NB4 (cell line): ENCODE data around the gene NR1H2.

Experiments
- DNase-seq: peaks from one replicate; pipeline ENCODE4 v3.0.0; 2010; ENCODE audit warnings: low read depth
- H3K4me3 ChIP-seq: one replicate; pipeline ENCODE4 v1.5.1; 2011; ENCODE audit warnings: mild to moderate bottlenecking, low read depth, low read length, moderate library complexity
- CTCF ChIP-seq: IDR thresholded peaks from one replicate; pipeline ENCODE4 v1.5.1; 2012; ENCODE audit warnings: low read depth, low read length
- MYC ChIP-seq: IDR thresholded peaks from 2 replicates; pipeline ENCODE4 v1.6.1; 2011; ENCODE audit warnings: low read depth, low read length
- POLR2A ChIP-seq: IDR thresholded peaks from 2 replicates; pipeline ENCODE4 v1.6.1; 2011; ENCODE audit warnings: mild to moderate bottlenecking; ENCODE audit not compliant: insufficient read length; ENCODE audit errors: extremely low read depth
- TF ChIP-seq, protein P1 (sequence below): IDR thresholded peaks from 2 replicates; pipeline ENCODE4 v1.6.1; 2011; ENCODE audit warnings: low read depth, low read length

The NR1H2 gene

DNA sequence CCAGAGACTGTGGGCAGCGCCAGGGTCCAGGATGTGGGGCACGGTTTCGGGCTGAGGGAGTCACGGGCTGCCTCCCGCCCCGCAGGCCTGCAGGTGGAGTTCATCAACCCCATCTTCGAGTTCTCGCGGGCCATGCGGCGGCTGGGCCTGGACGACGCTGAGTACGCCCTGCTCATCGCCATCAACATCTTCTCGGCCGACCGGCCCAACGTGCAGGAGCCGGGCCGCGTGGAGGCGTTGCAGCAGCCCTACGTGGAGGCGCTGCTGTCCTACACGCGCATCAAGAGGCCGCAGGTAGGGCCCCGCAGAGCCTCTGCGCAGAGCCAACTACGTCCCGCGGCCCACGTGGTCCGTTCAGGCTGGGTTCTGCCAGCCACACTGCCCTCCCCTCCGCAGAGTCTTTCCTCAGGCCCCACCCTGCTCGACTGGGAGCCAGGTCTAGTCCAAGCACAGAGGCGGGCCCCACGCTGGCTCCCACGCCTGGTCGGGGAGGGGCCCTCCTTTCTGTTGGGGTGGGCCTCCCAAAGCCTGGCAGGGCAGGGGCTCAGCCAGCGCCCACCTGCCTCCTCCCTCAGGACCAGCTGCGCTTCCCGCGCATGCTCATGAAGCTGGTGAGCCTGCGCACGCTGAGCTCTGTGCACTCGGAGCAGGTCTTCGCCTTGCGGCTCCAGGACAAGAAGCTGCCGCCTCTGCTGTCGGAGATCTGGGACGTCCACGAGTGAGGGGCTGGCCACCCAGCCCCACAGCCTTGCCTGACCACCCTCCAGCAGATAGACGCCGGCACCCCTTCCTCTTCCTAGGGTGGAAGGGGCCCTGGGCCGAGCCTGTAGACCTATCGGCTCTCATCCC, 5.8 kb downstream of the NR1H2 start:
- no peak for DNase-seq
- no peak overlapping the region for H3K4me3 ChIP-seq
- TF ChIP-seq, protein P1, sequence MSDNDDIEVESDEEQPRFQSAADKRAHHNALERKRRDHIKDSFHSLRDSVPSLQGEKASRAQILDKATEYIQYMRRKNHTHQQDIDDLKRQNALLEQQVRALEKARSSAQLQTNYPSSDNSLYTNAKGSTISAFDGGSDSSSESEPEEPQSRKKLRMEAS = no peak
- TF ChIP-seq POLR2A (no peak), CTCF (no peak), MYC (no peak)

- TF ChIP-seq MYC = no peak
- TF ChIP-seq CTCF = no peak
- TF ChIP-seq POLR2A = no peak
- TF ChIP-seq, protein P1 = no peak
- peak overlapping the region; percentile 53 for H3K4me3 ChIP-seq
- DNase-seq = no peak
Observed at GRCh38 chr19:50383001-50383851, 7.0 kb downstream of the NR1H2 start.

DNA sequence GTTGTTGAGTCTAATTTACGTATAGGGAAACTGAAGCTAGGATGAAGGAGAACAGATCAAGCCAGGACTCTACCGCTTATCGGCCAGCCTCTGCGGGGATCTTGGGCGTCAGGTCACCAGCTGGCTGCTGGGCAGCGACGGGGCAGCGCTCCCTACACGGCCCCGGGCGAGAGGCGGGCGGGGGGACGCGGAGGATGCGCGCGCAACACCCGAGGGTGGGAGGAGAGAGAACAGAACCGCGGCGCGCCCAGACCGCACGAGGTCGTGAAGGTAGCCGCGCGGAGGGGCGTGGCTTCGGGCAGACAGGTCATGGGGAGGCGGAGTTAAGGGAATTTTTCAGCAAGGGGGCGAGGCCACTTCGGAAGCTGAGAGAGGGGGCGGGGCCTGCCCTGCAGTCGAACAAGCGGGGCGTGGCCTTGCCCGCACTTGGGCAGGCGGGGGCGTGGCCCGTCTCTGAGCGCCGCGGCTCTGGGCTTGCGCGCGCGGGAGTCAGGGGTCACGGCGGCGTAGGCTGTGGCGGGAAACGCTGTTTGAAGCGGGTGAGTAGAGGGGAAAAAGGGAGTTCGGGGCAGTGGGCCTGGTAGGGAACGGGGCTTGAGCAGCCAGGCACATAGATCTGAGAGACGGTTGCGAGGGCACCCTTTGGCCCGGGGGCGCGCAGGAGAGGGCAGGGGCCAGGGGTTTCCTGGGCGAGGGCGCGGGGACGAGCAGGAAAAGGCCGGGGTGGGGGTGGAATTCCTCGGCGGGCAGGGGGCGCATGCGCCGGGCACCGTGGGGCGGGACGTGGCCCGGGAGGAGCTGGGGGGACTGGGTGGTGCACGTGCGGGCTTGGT, 7.8 kb downstream of the NR1H2 start, which contains the start of gene POLD1:
Gene POLD1, plus strand, starts transcription at position 496 of the 833 bp plus-strand sequence. CDS start 14,505 bp downstream, outside the sequence.
- TF ChIP-seq MYC = peak; percentile 78
- TF ChIP-seq CTCF = no peak
- TF ChIP-seq, protein P1 = peak; percentile 79
- peak; percentile 57 for TF ChIP-seq POLR2A
- peak within 1 kb of the TSS; percentile 84 for H3K4me3 ChIP-seq
- DNase-seq = peak; percentile 96

GRCh38 chr19:50384685-50385535, 8.7 kb downstream of the NR1H2 start:
- DNase-seq = peak; percentile 48
- H3K4me3 ChIP-seq = peak overlapping the region; percentile 84
- TF ChIP-seq MYC = no peak
- no peak for TF ChIP-seq CTCF
- TF ChIP-seq POLR2A = no peak
- TF ChIP-seq, protein P1 = no peak
